Epithelial cell of esophagus (primary cell): Measurements from ENCODE around the gene CDH12.

Experiments used
- DNase-seq: peaks from one replicate; pipeline ENCODE4 v3.0.0; 2010; ENCODE audit warnings: low read depth
- H3K4me3 ChIP-seq: 2 replicates; pipeline ENCODE4 v1.5.1; 2011; ENCODE audit warnings: mild to moderate bottlenecking, low read length, control low read depth
- TF ChIP-seq, protein P1 (sequence below): IDR thresholded peaks from 2 replicates; pipeline ENCODE4 v1.5.1; 2011; ENCODE audit warnings: low read depth, mild to moderate bottlenecking, low read length, control low read depth, inconsistent platforms; ENCODE audit not compliant: insufficient read depth; ENCODE audit errors: missing control alignments

Gene CDH12

DNA sequence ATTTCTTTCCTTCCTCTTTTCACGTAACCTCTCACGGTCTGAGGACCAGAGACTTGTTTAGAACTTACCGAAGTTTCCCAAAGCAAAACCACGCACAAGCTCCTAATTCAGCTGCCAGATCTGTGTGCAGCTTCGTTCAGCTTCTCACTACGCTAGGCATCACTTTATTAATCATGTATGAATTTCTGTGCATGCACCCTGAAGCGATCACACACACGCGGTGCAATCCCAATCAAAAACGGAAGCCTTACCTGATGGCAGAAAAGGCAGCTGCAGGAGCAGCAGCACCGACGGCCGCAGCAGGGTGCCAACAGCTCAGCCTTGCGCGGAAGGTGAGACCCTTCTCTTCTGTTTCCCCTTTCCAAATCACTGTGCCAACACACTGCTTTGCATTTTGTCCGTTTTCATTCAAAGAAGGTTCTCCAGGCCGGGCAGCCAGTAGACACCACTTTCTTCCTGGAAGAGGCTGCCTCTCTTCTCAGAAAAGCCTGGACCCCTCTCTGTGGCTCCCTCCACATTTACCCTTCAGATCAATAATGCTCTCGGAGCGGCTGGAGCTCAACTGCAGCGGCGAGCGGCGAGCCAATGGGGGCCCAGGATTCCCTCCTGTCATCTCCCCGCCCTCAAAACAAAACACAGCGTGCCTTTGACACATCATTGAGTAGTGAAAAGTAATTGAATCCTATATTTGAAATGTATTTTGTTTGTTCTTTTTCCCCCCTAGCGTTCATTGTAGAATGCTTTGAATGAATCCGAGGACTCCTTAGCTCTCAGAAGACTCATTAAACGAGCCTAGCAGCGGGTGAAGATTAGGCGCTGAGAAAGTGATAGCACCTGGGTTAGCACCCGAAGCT is at the start of gene CDH12:
TSS of gene CDH12 (minus strand) at position 538 of the 854 bp plus-strand sequence.
- H3K4me3 ChIP-seq: peak within 1 kb of the TSS; percentile 42
- peak; percentile 38 for DNase-seq
- TF ChIP-seq, protein P1, sequence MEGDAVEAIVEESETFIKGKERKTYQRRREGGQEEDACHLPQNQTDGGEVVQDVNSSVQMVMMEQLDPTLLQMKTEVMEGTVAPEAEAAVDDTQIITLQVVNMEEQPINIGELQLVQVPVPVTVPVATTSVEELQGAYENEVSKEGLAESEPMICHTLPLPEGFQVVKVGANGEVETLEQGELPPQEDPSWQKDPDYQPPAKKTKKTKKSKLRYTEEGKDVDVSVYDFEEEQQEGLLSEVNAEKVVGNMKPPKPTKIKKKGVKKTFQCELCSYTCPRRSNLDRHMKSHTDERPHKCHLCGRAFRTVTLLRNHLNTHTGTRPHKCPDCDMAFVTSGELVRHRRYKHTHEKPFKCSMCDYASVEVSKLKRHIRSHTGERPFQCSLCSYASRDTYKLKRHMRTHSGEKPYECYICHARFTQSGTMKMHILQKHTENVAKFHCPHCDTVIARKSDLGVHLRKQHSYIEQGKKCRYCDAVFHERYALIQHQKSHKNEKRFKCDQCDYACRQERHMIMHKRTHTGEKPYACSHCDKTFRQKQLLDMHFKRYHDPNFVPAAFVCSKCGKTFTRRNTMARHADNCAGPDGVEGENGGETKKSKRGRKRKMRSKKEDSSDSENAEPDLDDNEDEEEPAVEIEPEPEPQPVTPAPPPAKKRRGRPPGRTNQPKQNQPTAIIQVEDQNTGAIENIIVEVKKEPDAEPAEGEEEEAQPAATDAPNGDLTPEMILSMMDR: no peak

DNA sequence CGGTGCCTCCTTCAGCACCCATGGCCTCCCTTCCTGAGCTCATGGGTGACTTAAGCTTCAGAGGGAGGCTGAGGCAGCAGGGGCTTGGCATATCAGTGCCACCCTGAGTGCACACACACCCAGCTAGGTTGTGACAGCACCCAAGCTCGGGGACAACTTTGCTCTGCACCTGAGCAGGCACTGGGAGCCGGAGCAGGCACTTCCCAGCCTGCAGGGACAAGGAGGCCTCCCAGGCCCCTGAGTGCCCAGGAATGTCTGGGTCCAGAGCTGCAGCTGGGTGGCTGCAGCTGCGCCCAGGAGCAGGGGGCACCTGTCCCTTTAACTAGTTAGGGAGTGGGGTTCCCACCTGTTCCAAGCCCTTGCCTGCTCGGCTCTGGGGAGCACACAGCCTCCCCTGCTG is 48.7 kb upstream of the CDH12 start:
- TF ChIP-seq, protein P1: no peak
- H3K4me3 ChIP-seq: no peak overlapping the region
- DNase-seq: no peak

DNA sequence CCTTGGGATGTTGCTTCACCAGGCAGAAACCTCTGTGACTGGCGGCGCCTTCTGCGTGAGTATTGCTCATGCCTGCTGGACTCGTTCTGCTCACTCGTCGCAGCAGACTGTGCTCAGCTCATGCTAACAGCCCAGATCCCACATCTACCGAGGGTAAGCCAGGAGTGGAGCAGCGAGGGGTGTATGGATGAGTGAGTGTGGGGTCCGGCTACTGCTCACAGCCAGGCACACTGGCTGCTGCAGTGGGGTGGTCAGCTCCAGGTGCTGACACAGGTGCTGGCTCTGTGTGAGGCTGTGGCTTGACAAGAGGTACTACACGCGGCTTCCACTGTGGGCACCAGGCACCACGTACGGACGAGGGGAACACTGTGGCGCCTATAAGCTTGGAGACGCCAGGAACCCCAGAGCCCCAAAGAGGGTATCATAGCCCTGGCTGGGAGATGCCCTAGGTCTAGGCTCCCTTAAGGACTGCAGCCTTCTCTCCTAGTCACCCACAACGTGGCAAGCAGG is 47.7 kb upstream of the CDH12 start:
- TF ChIP-seq, protein P1: no peak
- no peak overlapping the region for H3K4me3 ChIP-seq
- DNase-seq: no peak

DNA sequence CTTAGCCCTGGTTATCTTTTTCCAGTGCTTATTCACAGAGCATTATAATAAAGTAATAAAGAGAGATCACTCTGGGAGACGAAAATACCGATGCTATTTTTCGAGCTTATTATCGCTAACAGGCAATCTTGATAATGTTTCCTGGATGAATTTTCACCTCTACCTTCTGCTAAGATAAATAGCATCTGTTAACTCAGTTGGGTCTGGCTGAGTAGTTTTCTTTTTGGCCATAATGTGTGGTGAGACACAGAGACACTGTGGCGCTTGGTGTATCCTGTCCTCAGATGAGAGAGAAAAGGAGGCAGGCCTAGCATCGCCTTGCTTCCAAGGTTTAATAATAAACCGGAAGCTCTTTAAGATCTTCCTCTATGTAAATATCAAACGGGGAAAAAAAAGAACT is 46.2 kb upstream of the CDH12 start:
- H3K4me3 ChIP-seq: no peak overlapping the region
- no peak for DNase-seq
- TF ChIP-seq, protein P1: no peak

DNA sequence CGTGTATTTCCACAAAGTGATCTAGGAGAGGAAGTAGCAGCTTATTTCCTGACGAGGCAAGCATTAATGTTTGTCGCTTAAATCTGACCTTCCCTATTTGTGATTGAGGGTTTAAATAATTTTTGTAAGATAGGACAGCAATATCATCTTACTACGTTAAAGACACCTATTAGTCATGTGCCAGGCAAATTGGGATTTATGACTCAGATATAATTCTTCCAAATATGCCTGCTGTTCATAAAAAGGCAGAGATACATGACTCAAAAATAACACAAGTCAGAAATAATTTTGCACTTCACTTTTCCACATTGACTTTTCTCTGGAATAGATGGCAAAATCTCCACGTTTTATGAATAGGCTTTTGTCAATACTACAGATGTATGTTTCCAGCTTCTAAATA is 43.0 kb upstream of the CDH12 start:
- DNase-seq: peak; percentile 33

DNA sequence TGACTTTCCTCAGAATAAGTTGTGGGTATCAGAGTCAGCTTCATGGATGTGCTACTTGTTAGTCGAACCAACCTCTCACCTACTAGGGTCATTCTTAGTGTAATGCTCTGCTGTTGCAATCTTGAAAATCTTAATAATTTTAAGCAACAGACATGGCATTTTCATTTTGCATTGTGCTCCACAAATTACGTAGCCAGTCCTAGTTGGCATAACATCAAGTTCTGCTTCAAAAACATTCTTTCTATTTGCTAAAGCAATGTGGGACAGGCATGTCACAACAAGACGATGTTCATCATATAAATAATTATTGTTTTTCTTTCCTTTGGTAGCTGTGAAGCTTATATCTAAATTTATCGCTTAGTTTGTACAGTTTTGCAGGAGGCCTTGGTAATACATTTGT is 39.3 kb upstream of the CDH12 start:
- DNase-seq: peak; percentile 70
- TF ChIP-seq, protein P1: no peak

More for the DNA sequence above, 43.0 kb upstream of the CDH12 start:
- no peak overlapping the region for H3K4me3 ChIP-seq
- TF ChIP-seq, protein P1: no peak

More for the DNA sequence above, 39.3 kb upstream of the CDH12 start:
- no peak overlapping the region for H3K4me3 ChIP-seq
